ENCODE results near the gene TKTL1.

TKTL1 gene

DNA sequence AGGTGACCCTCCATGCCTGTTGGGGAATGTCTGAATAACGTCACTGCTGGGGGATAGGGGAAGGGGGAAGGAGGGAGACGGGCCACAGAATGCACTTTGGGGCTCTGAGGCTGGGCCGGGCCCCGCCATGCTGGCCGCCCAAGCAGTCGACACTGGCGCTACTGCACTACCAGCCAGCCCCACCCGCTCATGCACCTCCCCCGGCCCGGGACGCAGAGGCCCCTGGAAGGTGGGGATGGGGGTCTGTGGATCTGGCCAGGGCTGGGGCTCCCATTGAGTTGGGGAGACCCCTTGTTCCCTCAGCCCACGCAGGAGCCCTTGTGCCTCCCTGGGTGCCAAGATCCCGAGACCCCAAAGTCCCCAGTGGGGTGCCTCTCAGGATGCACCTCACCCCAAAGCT, 61.0 kb downstream of the TKTL1 start:
- H3K4me3 Mint-ChIP-seq = no peak overlapping the region
- CTCF ChIA-PET = no interaction called here
- no peak overlapping the region for H3K27ac Mint-ChIP-seq
- no peaks in the 10 kb centered on the region for H3K9me3 Mint-ChIP-seq
- H3K27me3 Mint-ChIP-seq = no peaks in the 10 kb centered on the region
- peaks cover 23% of the 10 kb centered on the region for H3K36me3 Mint-ChIP-seq
- peaks cover 52% of the 10 kb centered on the region for H3K4me1 Mint-ChIP-seq
- DNase-seq = no peak

DNA sequence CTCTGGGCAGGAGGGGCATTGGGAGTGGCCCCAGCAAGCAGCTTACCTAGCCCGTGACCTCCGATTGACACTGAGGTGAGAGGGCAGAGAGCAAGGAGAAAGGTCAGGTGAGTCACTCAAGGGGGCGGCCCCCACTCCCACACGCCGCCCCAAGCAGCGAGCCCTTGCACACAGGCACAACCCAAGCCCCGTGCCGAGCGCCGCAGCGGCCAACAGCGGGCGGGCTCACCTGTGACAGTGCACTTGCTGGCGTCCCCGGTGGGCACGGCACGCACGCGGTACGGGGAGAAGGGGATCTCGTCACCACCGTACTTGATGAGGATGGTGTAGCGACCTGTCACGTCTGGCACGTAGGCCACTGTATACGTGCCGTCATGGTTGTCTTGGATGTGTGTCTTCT, 61.6 kb downstream of the TKTL1 start:
- Mint-ChIP-seq H3K27ac (no peak overlapping the region), H3K4me3 (no peak overlapping the region), H3K4me1 (peaks cover 46% of the 10 kb centered on the region), H3K27me3 (no peaks in the 10 kb centered on the region), H3K36me3 (peaks cover 21% of the 10 kb centered on the region), H3K9me3 (no peaks in the 10 kb centered on the region)
- CTCF ChIA-PET = no interaction called here
- no peak for DNase-seq

DNA sequence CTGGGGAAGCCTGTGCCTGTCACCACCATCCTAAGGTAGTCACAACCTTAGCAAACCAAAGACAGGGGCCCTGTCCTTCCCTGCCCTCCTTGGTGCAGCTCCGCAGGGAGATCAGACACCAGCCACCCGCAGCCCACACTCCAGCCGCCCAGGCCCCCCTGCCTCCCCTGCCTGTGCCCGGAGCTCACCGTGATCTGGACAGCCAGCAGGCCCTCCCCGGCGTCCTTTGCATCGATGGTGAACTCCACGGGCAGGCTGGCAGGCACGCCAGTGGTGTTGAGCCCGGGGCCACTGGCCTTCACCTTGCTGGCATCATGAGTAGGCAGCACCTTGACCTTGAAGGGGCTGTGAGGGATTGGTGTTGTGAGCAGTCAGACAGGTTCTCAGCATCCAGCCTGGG, 62.4 kb downstream of the TKTL1 start:
- Mint-ChIP-seq H3K9me3 (no peaks in the 10 kb centered on the region), H3K4me1 (peaks cover 42% of the 10 kb centered on the region), H3K36me3 (peaks cover 24% of the 10 kb centered on the region), H3K27ac (peak overlapping the region; percentile 45), H3K4me3 (no peak overlapping the region), H3K27me3 (no peaks in the 10 kb centered on the region)
- CTCF ChIA-PET = no interaction called here
- DNase-seq = no peak

DNA sequence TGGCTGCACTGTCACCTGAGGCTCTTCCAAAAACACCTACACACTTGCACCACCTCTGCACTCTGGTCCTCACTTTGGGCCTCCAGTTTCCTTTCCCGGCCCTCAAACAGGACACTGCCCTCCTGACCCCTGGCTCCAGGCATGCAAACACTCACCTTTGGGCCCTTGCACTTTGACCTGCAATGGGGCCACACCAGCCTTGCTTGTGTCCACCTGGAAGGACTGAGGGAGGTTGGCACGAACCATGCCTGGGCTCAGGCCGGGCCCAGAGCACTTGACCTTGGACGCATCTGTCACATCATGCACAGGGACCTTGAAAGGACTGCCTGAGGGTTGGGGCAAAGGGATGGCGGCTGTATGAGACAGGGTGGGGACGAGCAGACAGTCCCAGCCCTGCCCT, 63.2 kb downstream of the TKTL1 start:
- no peak overlapping the region for H3K27ac Mint-ChIP-seq
- no peak for DNase-seq
- no peak overlapping the region for H3K4me3 Mint-ChIP-seq
- H3K27me3 Mint-ChIP-seq = no peaks in the 10 kb centered on the region
- CTCF ChIA-PET = no interaction called here
- peaks cover 19% of the 10 kb centered on the region for H3K36me3 Mint-ChIP-seq
- peaks cover 36% of the 10 kb centered on the region for H3K4me1 Mint-ChIP-seq
- no peaks in the 10 kb centered on the region for H3K9me3 Mint-ChIP-seq

DNA sequence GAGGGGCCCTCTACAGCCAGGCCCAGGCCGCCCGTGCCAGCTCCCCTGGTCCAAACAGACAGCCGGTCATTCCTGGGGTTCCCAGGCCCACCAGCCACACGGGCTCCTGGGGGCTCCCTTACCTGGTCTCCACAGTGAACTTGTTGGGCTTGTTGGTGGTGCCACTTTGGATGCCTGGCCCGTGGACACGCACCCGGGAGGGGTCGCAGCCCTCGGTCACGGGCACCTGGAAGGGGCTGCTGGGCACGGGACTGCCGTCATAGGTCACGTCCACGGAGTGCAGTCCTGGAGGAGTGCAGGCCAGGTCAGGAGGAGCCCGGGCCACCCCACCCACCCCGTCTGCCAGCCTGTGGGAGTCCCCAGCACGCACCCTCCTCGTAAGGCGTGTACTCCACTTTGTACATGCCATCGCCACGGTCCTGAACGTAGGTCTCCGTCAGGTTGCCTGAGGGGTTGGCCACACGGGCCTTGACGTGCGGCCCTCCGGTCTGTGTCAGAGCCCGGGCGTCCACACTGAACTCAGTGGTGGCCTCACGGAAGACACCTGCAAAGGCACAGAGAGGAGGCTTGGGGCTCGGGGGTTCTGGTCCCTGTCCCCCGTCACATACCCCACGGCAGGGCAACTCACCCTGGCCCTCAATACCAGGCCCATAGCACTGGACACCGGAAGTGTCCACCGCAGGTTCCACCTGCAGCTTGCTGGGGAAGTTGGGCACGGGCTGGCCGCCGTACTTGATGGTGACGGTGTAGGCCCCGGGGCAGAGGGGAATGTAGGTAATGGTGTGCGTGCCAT, 64.0 kb downstream of the TKTL1 start:
- Mint-ChIP-seq H3K4me1 (peaks cover 31% of the 10 kb centered on the region), H3K36me3 (peaks cover 19% of the 10 kb centered on the region), H3K4me3 (no peak overlapping the region), H3K27me3 (no peaks in the 10 kb centered on the region), H3K27ac (no peak overlapping the region), H3K9me3 (no peaks in the 10 kb centered on the region)
- CTCF ChIA-PET = no interaction called here
- DNase-seq = no peak

DNA sequence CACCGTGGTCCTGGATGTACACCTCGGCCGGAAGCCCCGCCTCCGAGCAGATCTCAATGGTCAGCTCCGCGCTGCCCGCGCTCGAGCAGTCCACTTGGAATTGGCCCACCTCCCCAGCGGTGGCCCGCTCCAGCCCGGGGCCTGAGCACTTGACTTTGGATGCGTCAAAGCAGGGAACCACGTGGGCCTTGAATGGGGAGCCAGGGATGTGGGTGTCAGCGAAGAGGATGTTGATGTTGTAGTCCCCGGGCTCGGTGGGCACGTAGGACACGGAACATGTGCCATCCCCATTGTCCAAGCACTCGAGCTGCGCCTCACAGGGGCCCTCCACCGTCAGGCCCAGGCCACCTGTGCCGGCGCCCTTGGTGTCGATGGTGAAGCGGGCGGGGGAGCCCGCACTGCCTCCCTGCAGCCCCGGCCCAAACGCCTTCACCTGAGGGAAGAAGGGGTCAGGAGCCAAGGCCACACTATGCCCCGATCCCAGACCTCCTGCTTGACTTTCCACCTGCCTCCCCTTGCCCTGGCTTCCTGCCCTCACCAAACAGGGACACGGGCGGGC, 64.6 kb downstream of the TKTL1 start:
- Mint-ChIP-seq H3K4me1 (peaks cover 31% of the 10 kb centered on the region), H3K9me3 (no peaks in the 10 kb centered on the region), H3K36me3 (peaks cover 22% of the 10 kb centered on the region), H3K27me3 (no peaks in the 10 kb centered on the region), H3K27ac (no peak overlapping the region), H3K4me3 (no peak overlapping the region)
- CTCF ChIA-PET = no interaction called here
- no peak for DNase-seq

DNA sequence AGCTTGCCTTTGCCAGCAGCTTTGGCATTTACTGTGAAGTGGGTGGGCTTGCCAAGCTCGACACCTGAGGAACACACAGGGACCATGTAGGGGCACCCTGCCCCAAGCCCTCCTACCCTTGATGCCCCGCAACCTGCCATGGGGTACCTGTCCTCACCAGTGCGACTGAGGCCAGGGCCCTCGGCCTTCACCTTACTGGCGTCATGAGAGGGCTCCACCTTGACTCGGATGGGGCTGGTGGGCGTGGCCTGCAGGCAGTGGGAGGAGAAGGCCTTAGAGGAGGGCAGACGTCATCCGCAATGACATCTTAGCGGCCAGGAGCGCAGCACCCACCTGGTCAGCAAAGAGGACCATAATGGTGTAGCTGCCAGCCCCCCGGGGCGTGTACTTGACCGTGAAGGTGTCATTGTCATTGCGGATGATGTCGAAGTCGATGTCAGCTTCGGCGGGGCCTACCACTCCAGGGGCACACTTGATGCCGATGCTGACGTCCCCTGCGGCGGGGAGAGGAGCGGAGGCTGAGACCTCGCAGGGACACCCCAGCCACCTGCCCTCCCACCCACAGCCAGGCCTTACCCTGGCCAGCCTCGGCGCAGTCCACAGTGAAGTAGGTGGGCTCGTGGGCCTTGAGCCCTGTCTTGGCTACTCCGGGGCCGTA, 66.6 kb downstream of the TKTL1 start:
- peaks cover 27% of the 10 kb centered on the region for H3K4me1 Mint-ChIP-seq
- no peak overlapping the region for H3K4me3 Mint-ChIP-seq
- peaks cover 20% of the 10 kb centered on the region for H3K36me3 Mint-ChIP-seq
- CTCF ChIA-PET = interaction anchor here (1.1 to 1.6 kb wide), 2 partner anchors 10 to 11 kb away, joined by 3 read pairs; no protein-coding TSS in a partner anchor
- H3K9me3 Mint-ChIP-seq = no peaks in the 10 kb centered on the region
- DNase-seq = no peak
- H3K27ac Mint-ChIP-seq = no peak overlapping the region
- H3K27me3 Mint-ChIP-seq = no peaks in the 10 kb centered on the region

DNA sequence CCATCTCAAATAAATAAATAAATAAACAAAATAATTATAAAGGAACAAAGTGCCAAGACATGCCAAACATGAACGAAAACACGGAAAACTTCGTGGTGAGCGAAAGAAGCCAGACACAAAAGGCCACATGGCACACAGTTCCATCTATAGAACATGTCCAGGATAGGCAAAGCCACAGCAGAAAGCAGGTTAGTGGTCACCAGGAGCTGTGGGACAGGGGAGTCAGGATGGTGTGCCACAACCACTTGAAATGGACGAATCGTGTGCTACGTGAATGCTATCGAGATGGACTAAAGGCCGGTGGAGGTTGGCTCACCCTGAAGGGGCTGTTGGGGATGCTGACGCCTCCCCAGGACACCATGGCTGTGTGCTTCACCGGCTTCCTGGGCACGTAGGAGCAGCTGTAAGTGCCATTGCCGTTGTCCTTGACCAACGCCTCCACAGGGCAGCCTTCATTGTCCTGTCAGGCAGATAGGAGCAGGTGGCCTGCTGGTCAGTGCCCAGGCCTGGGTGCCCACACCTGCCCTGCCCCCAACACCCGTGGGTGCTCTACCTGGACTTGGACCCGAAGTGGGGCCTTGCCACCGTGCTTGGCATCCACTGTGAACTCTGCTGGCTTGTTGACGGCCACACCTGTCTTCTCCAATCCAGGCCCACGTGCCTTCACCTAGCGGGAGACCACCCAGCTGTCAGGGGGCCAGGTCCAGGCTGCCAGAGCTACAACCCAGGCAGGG, 68.3 kb downstream of the TKTL1 start:
- no peak for DNase-seq
- peaks cover 18% of the 10 kb centered on the region for H3K36me3 Mint-ChIP-seq
- H3K9me3 Mint-ChIP-seq = no peaks in the 10 kb centered on the region
- H3K27me3 Mint-ChIP-seq = no peaks in the 10 kb centered on the region
- peaks cover 26% of the 10 kb centered on the region for H3K4me1 Mint-ChIP-seq
- no peak overlapping the region for H3K4me3 Mint-ChIP-seq
- CTCF ChIA-PET = interaction anchor here (1.1 to 1.6 kb wide), 2 partner anchors 8 to 10 kb away, joined by 3 read pairs; no protein-coding TSS in a partner anchor
- no peak overlapping the region for H3K27ac Mint-ChIP-seq

DNA sequence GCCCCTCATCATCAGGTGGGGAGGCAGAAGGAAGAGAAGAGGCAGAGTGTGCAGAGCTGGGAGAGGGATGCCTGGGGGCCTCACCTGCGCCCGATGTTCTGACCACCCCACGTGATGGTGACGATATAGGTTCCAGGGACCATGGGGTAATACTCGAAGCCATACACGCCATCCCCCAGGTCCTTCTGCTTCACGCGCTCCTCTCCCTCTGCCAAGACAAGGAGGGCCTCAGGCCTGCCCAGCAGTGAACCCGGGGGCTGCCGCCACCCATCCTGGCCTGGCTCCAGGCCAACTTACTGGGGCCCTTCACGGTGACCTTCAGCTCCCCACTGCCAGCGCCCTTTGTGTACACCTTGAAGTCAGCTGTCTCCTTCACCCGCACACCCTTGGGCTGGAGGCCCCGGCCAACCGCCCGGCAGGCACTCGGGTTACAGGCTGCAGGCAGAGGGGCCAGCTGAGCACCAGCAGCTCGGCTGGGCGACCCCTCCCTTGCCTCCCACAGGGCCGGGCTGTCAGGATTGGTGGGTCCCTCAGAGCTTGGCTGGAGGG, 69.5 kb downstream of the TKTL1 start:
- Mint-ChIP-seq H3K36me3 (peaks cover 21% of the 10 kb centered on the region), H3K27ac (no peak overlapping the region), H3K4me3 (no peak overlapping the region), H3K9me3 (no peaks in the 10 kb centered on the region), H3K4me1 (peaks cover 24% of the 10 kb centered on the region), H3K27me3 (no peaks in the 10 kb centered on the region)
- DNase-seq = no peak
- CTCF ChIA-PET = no interaction called here

DNA sequence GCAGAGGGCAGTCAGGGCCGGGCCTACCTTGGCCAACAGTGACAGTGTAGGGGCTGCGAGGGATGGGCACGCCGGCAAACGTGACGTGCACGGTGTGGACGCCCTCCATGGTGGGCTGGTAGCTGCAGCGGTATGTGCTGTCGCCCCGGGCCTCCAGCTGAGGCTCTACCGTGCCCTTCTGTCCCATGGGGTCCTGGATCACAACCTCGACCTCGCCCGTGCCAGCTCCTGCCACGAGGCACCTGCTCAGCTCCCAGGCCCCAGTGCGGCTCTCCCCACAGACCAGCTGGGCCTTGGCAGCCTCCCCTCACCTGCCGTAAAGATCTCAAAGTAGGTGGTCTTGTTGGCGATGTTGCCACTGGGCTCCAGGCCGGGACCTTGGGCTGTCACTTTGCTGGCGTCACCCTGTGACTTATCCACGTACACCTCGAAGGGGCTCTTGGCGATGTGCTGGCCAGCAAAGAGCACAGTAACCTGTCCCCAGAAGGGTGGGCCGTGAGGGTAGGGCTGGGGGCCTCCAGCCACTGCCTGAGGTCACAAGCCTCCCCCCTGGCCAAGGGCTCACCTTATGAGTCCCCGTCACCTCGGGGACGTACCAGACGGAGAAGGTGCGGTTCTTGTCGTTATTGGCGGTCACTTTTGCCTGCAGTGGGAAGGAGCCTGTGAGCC, 70.5 kb downstream of the TKTL1 start:
- CTCF ChIA-PET = no interaction called here
- DNase-seq = no peak
- Mint-ChIP-seq H3K4me1 (peaks cover 24% of the 10 kb centered on the region), H3K9me3 (no peaks in the 10 kb centered on the region), H3K36me3 (peaks cover 22% of the 10 kb centered on the region), H3K27ac (peak overlapping the region; percentile 45), H3K4me3 (no peak overlapping the region), H3K27me3 (no peaks in the 10 kb centered on the region)

DNA sequence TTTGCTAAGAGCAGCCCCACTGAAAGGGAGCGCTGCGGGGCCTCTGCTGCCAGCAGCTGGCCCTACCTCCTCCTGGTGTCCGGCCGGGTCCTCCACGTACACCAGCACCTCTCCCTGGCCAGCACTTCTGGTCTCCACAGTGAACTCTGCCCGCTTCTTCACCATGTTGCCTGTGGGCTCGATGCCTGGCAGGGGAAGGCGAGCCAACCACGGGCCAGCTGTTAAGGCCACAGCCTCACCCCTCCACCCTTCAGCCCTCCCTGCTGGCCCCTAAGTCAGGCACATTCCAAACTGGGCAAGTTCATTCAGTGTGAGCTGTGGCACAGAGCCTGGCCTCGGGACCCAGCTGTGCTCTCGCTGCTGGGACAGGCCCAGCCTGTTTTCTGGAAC, 71.1 kb downstream of the TKTL1 start:
- no peak overlapping the region for H3K27ac Mint-ChIP-seq
- H3K4me1 Mint-ChIP-seq = peaks cover 24% of the 10 kb centered on the region
- H3K9me3 Mint-ChIP-seq = no peaks in the 10 kb centered on the region
- no peak overlapping the region for H3K4me3 Mint-ChIP-seq
- CTCF ChIA-PET = no interaction called here
- H3K36me3 Mint-ChIP-seq = peaks cover 22% of the 10 kb centered on the region
- no peaks in the 10 kb centered on the region for H3K27me3 Mint-ChIP-seq
- no peak for DNase-seq

DNA sequence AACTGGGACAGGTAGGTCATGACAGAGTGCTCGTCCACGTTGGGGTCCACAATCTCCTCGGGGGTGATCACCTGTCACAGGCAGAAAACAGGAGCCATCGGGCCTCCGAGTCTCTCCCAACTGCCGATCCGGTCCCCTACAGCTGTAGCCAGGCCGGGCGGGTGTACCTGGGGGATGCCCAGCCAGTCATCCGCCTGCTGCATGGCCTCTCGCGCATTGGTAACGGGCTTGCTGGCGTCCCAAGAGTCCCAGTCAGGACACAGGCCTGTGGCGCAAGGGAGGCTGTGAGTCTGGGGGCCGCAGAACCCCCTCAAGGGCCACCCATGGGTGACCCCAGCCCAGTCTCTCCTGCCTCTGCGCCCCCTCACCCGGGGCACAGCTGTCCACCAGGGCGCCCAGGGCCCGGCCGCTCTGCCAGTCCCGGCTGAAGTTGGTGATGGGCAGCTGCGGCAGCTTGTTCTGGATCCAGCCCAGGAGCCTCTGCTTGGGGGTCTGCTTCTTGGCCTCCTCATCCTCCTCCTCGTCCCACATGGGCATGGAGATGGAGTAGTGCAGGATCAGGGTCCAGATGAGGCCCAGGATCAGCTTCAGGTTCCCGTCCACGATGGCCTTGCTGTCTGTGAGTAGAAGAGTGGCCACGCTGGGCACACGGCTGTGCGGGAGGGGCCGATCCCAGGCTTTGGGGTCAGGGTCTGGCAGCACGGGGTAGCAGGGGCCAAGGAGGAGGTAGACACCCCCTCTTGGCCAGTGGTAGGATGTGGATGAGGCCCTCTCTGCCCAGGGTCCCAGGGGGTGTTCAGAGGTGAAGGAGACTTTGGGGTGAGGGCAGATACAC, 72.1 kb downstream of the TKTL1 start:
- Mint-ChIP-seq H3K27me3 (no peaks in the 10 kb centered on the region), H3K27ac (peak overlapping the region; percentile 87), H3K4me3 (peak overlapping the region; percentile 91), H3K36me3 (peaks cover 21% of the 10 kb centered on the region), H3K4me1 (peaks cover 28% of the 10 kb centered on the region), H3K9me3 (no peaks in the 10 kb centered on the region)
- DNase-seq = no peak
- CTCF ChIA-PET = no interaction called here

Data from activated naive CD4-positive, alpha-beta T cell treated with anti-CD3 and anti-CD28 coated beads, Interleukin-2, amount 10 ng/mL, durations not matched to agents 7 days and 5 days (primary cell).